Muscle of leg (tissue), 11 donors: ENCODE measurements around the gene AKT3. TPM values are rescaled to one million over a fixed set of nuclear protein-coding genes. Genes with fewer than 3 reads are reported as not detected.
"Not testable (repeated sequence)": the region's sequence is repeated elsewhere in the genome, so short reads cannot be mapped to it uniquely, and the experiment has no call there.

ENCODE experiments used
- DNase-seq: peaks from one replicate; pipeline ENCODE4 v3.0.0; 2013
- H3K27ac ChIP-seq: one replicate; pipeline ENCODE4 v1.5.1; 2013; ENCODE audit warnings: mild to moderate bottlenecking, low read length, control low read depth
- H3K27me3 ChIP-seq: one replicate; pipeline ENCODE4 v1.6.1; 2013; ENCODE audit warnings: low read length; ENCODE audit not compliant: control insufficient read depth, insufficient read depth
- H3K36me3 ChIP-seq: one replicate; pipeline ENCODE4 v1.6.1; 2013; ENCODE audit warnings: low read length; ENCODE audit not compliant: control insufficient read depth, insufficient read depth
- H3K4me1 ChIP-seq: one replicate; pipeline ENCODE4 v1.6.1; 2013; ENCODE audit warnings: low read length; ENCODE audit not compliant: control insufficient read depth, insufficient read depth
- H3K4me3 ChIP-seq: one replicate; pipeline ENCODE4 v1.5.1; 2013; ENCODE audit warnings: low read length, control low read depth
- H3K9me3 ChIP-seq: replicated peaks from 2 replicates; pipeline ENCODE4 v1.6.1; 2013; ENCODE audit warnings: low read depth, low read length; ENCODE audit not compliant: control insufficient read depth
- WGBS: methylation state at CpG from one replicate; pipeline ENCODE4 v1.1.5; 2013; ENCODE audit warnings: missing lambda C conversion rate; ENCODE audit not compliant: insufficient coverage; 5-methylcytosine and 5-hydroxymethylcytosine counted together
- polyA plus RNA-seq, 8 donors: library from polyadenylated mRNA; unstranded; fragments of 120-200 nt; gene quantifications; one replicate each; pipeline versions ENCODE4 v1.2.1 to v1.2.3, GENCODE V29; 2013; ENCODE audit warnings: inconsistent platforms in 1 of 8, low replicate concordance in 1 of 8; ENCODE audit not compliant: insufficient read length in 8 of 8, insufficient read depth in 1 of 8
- total RNA-seq: library from RNA; stranded (reverse); fragments of 120-200 nt; gene quantifications from one replicate; pipeline ENCODE4 v1.2.4, GENCODE V29; 2013

AKT3 gene
- total and polyA plus RNA-seq, 9 donors = 14.3 to 25.0 (median 19.6) TPM

GRCh38 chr1:243818978-243819377, 31.1 kb downstream of the AKT3 start:
- H3K4me3 ChIP-seq = no peak overlapping the region
- peaks cover 20% of the 10 kb centered on the region for H3K9me3 ChIP-seq

GRCh38 chr1:243814718-243815117, 35.3 kb downstream of the AKT3 start:
- no peak for DNase-seq
- Histone ChIP-seq H3K27ac (no peak overlapping the region), H3K27me3 (no peaks in the 10 kb centered on the region), H3K36me3 (peaks cover 7% of the 10 kb centered on the region), H3K9me3 (peaks cover 5% of the 10 kb centered on the region), H3K4me3 (no peak overlapping the region), H3K4me1 (no peaks in the 10 kb centered on the region)
- no CpG with 5 or more reads among the region's 1 CpG for WGBS

More at GRCh38 chr1:243818978-243819377, 31.1 kb downstream of the AKT3 start:
- H3K4me1 ChIP-seq = no peaks in the 10 kb centered on the region
- no peak for DNase-seq
- H3K27me3 ChIP-seq = no peaks in the 10 kb centered on the region
- H3K36me3 ChIP-seq = peaks cover 7% of the 10 kb centered on the region
- H3K27ac ChIP-seq = no peak overlapping the region
- 82% methylated on average over 13 of the region's 13 CpGs for WGBS

- H3K27ac ChIP-seq, H3K9me3 ChIP-seq, H3K36me3 ChIP-seq, H3K4me1 ChIP-seq, DNase-seq, H3K27me3 ChIP-seq, H3K4me3 ChIP-seq: not testable (repeated sequence)
- WGBS = 98% methylated on average over 8 of the region's 11 CpGs
Observed at GRCh38 chr1:243807346-243807745, 42.7 kb downstream of the AKT3 start.

- DNase-seq = no peak
- H3K4me3 ChIP-seq = no peak overlapping the region
- peaks cover 8% of the 10 kb centered on the region for H3K9me3 ChIP-seq
- H3K27me3 ChIP-seq = no peaks in the 10 kb centered on the region
- H3K4me1 ChIP-seq = no peaks in the 10 kb centered on the region
- H3K27ac ChIP-seq = no peak overlapping the region
- H3K36me3 ChIP-seq = no peaks in the 10 kb centered on the region
Observed at GRCh38 chr1:243806310-243806709, 43.7 kb downstream of the AKT3 start.

- Histone ChIP-seq H3K36me3 (no peaks in the 10 kb centered on the region), H3K27ac (no peak overlapping the region), H3K4me1 (no peaks in the 10 kb centered on the region), H3K27me3 (no peaks in the 10 kb centered on the region), H3K4me3 (no peak overlapping the region), H3K9me3 (peaks cover 5% of the 10 kb centered on the region)
- WGBS = no CpG with 5 or more reads among the region's 3 CpGs
- no peak for DNase-seq
Observed at GRCh38 chr1:243802736-243803135, 47.3 kb downstream of the AKT3 start.

- Histone ChIP-seq H3K4me3 (no peak overlapping the region), H3K27ac (no peak overlapping the region), H3K4me1 (no peaks in the 10 kb centered on the region), H3K27me3 (no peaks in the 10 kb centered on the region), H3K36me3 (no peaks in the 10 kb centered on the region), H3K9me3 (no peaks in the 10 kb centered on the region)
- no CpG with 5 or more reads among the region's 1 CpG for WGBS
- no peak for DNase-seq
Observed at GRCh38 chr1:243801378-243801777, 48.7 kb downstream of the AKT3 start.

- Histone ChIP-seq H3K36me3 (no peaks in the 10 kb centered on the region), H3K27me3 (no peaks in the 10 kb centered on the region), H3K9me3 (no peaks in the 10 kb centered on the region), H3K4me1 (no peaks in the 10 kb centered on the region), H3K27ac (no peak overlapping the region), H3K4me3 (no peak overlapping the region)
- DNase-seq = peak; percentile 49
Observed at GRCh38 chr1:243799908-243800307, 50.1 kb downstream of the AKT3 start.

GRCh38 chr1:243798726-243799125, 51.3 kb downstream of the AKT3 start:
- no peak for DNase-seq
- no peaks in the 10 kb centered on the region for H3K36me3 ChIP-seq
- no peaks in the 10 kb centered on the region for H3K27me3 ChIP-seq
- H3K4me1 ChIP-seq = no peaks in the 10 kb centered on the region
- H3K9me3 ChIP-seq = no peaks in the 10 kb centered on the region
- H3K27ac ChIP-seq = no peak overlapping the region
- H3K4me3 ChIP-seq = no peak overlapping the region
- WGBS = 100% methylated on average over 1 of the region's 2 CpGs

- Histone ChIP-seq H3K4me1 (no peaks in the 10 kb centered on the region), H3K36me3 (no peaks in the 10 kb centered on the region), H3K27ac (no peak overlapping the region), H3K4me3 (no peak overlapping the region), H3K27me3 (no peaks in the 10 kb centered on the region), H3K9me3 (no peaks in the 10 kb centered on the region)
- WGBS = no CpG with 5 or more reads among the region's 2 CpGs
- no peak for DNase-seq
Observed at GRCh38 chr1:243796016-243796415, 54.0 kb downstream of the AKT3 start.

- H3K4me1 ChIP-seq = no peaks in the 10 kb centered on the region
- H3K27ac ChIP-seq = no peak overlapping the region
- no CpG with 5 or more reads among the region's 2 CpGs for WGBS
- no peaks in the 10 kb centered on the region for H3K9me3 ChIP-seq
- no peaks in the 10 kb centered on the region for H3K27me3 ChIP-seq
- H3K4me3 ChIP-seq = no peak overlapping the region
- no peak for DNase-seq
- H3K36me3 ChIP-seq = no peaks in the 10 kb centered on the region
Observed at GRCh38 chr1:243793298-243793697, 56.7 kb downstream of the AKT3 start.

- Histone ChIP-seq H3K27ac (no peak overlapping the region), H3K4me1 (no peaks in the 10 kb centered on the region), H3K9me3 (no peaks in the 10 kb centered on the region), H3K27me3 (no peaks in the 10 kb centered on the region), H3K4me3 (no peak overlapping the region), H3K36me3 (no peaks in the 10 kb centered on the region)
- DNase-seq = no peak
- WGBS = 57% methylated on average over 1 of the region's 3 CpGs
Observed at GRCh38 chr1:243792891-243793290, 57.2 kb downstream of the AKT3 start.
